ENCODE measurements around the gene MED9. TPM values are rescaled to one million over a fixed set of nuclear protein-coding genes. Genes with fewer than 3 reads are reported as not detected.

The MED9 gene
- total RNA-seq, 4 donors from 2014 or later, result 14.6 to 22.6 (median 17.4) TPM

- Histone ChIP-seq H3K27ac (no peak overlapping the region), H3K36me3 (no peaks in the 10 kb centered on the region), H3K9me3 (no peaks in the 10 kb centered on the region), H3K27me3 (no peaks in the 10 kb centered on the region), H3K4me3 (no peak overlapping the region), H3K4me1 (no peaks in the 10 kb centered on the region)
- WGBS, result 98% methylated on average over 5 of the region's 10 CpGs
- TF ChIP-seq CTCF (IDR thresholded peaks at IDR 0.05), result no peak
- no peak for DNase-seq (ENCODE audit: low spot score in 2 of 2)
Observed at GRCh38 chr17:17539591-17539990, 62.8 kb downstream of the MED9 start.

- TF ChIP-seq POLR2AphosphoS5 (IDR thresholded peaks at IDR 0.05) (no peak), EP300 (IDR thresholded peaks at IDR 0.05) (no peak), CTCF (IDR thresholded peaks at IDR 0.05) (no peak), POLR2A (IDR thresholded peaks at IDR 0.05) (no peak)
- Histone ChIP-seq H3K4me1 (peaks cover 3% of the 10 kb centered on the region), H3K4me3 (no peak overlapping the region), H3K9me3 (no peaks in the 10 kb centered on the region), H3K36me3 (no peaks in the 10 kb centered on the region), H3K27ac (no peak overlapping the region), H3K27me3 (no peaks in the 10 kb centered on the region)
- WGBS, result 54% methylated on average over 5 of the region's 15 CpGs
- DNase-seq (ENCODE audit: low spot score in 2 of 2), result no peak
Observed at GRCh38 chr17:17540278-17540906, 63.6 kb downstream of the MED9 start.

GRCh38 chr17:17540935-17541639 lies 64.3 kb downstream of the MED9 start:
- Histone ChIP-seq H3K4me3 (no peak overlapping the region), H3K27ac (no peak overlapping the region), H3K27me3 (no peaks in the 10 kb centered on the region), H3K9me3 (no peaks in the 10 kb centered on the region), H3K4me1 (peaks cover 8% of the 10 kb centered on the region), H3K36me3 (no peaks in the 10 kb centered on the region)
- no peak for TF ChIP-seq EP300 (IDR thresholded peaks at IDR 0.05)
- no peak for TF ChIP-seq POLR2A (IDR thresholded peaks at IDR 0.05)
- TF ChIP-seq POLR2AphosphoS5 (IDR thresholded peaks at IDR 0.05), result no peak
- no peak for TF ChIP-seq CTCF (IDR thresholded peaks at IDR 0.05)
- no peak for DNase-seq (ENCODE audit: low spot score in 2 of 2)
- WGBS, result 66% methylated on average over 7 of the region's 23 CpGs

- WGBS, result 45% methylated on average over 5 of the region's 5 CpGs
- Histone ChIP-seq H3K4me1 (peaks cover 12% of the 10 kb centered on the region), H3K36me3 (no peaks in the 10 kb centered on the region), H3K4me3 (no peak overlapping the region), H3K9me3 (no peaks in the 10 kb centered on the region), H3K27ac (no peak overlapping the region), H3K27me3 (no peaks in the 10 kb centered on the region)
- no peak for DNase-seq (ENCODE audit: low spot score in 2 of 2)
- TF ChIP-seq CTCF (IDR thresholded peaks at IDR 0.05), result no peak
- no peak for TF ChIP-seq POLR2AphosphoS5 (IDR thresholded peaks at IDR 0.05)
- no peak for TF ChIP-seq POLR2A (IDR thresholded peaks at IDR 0.05)
- no peak for TF ChIP-seq EP300 (IDR thresholded peaks at IDR 0.05)
Observed at GRCh38 chr17:17541640-17542001, 64.8 kb downstream of the MED9 start.

Other genes with a start within 250 kb of the MED9 start
- gene FLCN, start 239.8 kb upstream of the MED9 start, total RNA-seq, result 100 to 1,000 TPM in 1 of 4 donors, 10 to 100 TPM in 3; 28.4 to 143 (median 49.2) TPM
- gene COPS3, start 195.8 kb upstream of the MED9 start, total RNA-seq, result 10 to 100 TPM; 55.0 to 77.3 (median 59.4) TPM
- gene NT5M, start 173.6 kb upstream of the MED9 start, total RNA-seq, result 1 to 10 TPM; 1.2 to 4.6 (median 1.9) TPM
- gene RASD1, start 19.4 kb downstream of the MED9 start, total RNA-seq, result 10 to 100 TPM; 11.7 to 31.1 (median 21.5) TPM
- 10 to 100 TPM; 25.7 to 60.6 (median 50.0) TPM for gene PEMT, start 114.7 kb downstream of the MED9 start, total RNA-seq
- gene RAI1, start 204.5 kb downstream of the MED9 start, total RNA-seq, result 10 to 100 TPM; 20.3 to 46.1 (median 30.4) TPM

Data from suprapubic skin (tissue), 4 donors.